HepG2 (cell line): ENCODE data around the gene ACAA2. TPM values are rescaled to one million over a fixed set of nuclear protein-coding genes. Genes with fewer than 3 reads are reported as not detected.

Experiments
- ATAC-seq: fragments of 200-7000 bp; cut with Tn5 transposase; 3 replicates; pipeline ENCODE4 v1.9.1; 2020; ENCODE audit warnings: mild to moderate bottlenecking, moderate library complexity
- BruUV-seq: library from RNA; stranded (reverse); fragments of 400-500 nt; replicated peaks from 2 replicates; lab custom pipeline; 2021; lab: Mats Ljungman, UMichigan
- CTCF ChIA-PET: fragments of 300-600 bp; formaldehyde crosslinking; extraction: SDS; loops from one replicate; lab custom pipeline; 2021; ENCODE audit warnings: low total read pairs, inconsistent platforms, low intra/inter-chr PET ratio; lab: Yijun Ruan, JAX
- POLR2A ChIA-PET: fragments of 350-600 bp; sonication (Branson Sonifier 250); formaldehyde crosslinking; loops from one replicate; lab custom pipeline; 2020; ENCODE audit warnings: antibody characterized with exemption, inconsistent platforms; lab: Yijun Ruan, JAX
- DNase-seq: peaks from one replicate; pipeline ENCODE4 v3.0.0-alpha.2; 2015; ENCODE audit warnings: low spot score
- FAIRE-seq: peaks from 3 replicates; lab custom pipeline; 2011; peaks lifted over from hg19 to GRCh38; lab: Jason Lieb, UNC
- H2AFZ ChIP-seq: one replicate; pipeline ENCODE4 v1.6.1; 2011; ENCODE audit warnings: low read length, inconsistent platforms
- H3K27ac ChIP-seq: fragments of 300-600 bp; 3 replicates; pipeline ENCODE4 v1.8.0; 2011; ENCODE audit warnings: mixed run types, mild to moderate bottlenecking, mixed read lengths, low read length, inconsistent platforms; ENCODE audit not compliant: insufficient read depth; ENCODE audit errors: extremely low read length
- H3K27me3 ChIP-seq, 2 experiments: fragments of 200-600 bp in 1 of 2; 2 replicates in 1 of 2; 3 replicates in 1 of 2; pipeline versions ENCODE4 v1.6.0 to v1.8.0; 2011; ENCODE audit warnings: low read length in 2 of 2, mild to moderate bottlenecking in 2 of 2, moderate library complexity in 2 of 2, inconsistent platforms in 1 of 2; ENCODE audit not compliant: insufficient read depth in 2 of 2, control insufficient read depth in 1 of 2
- H3K36me3 ChIP-seq, 2 experiments: fragments of 200-600 bp in 1 of 2; replicated peaks in 1 of 2; 2 replicates in 1 of 2; 3 replicates in 1 of 2; pipeline versions ENCODE4 v1.5.1 to v1.8.0; 2011; ENCODE audit warnings: low read length in 2 of 2, inconsistent platforms in 1 of 2; ENCODE audit not compliant: insufficient read depth in 2 of 2, control insufficient read depth in 1 of 2
- H3K4me1 ChIP-seq: 2 replicates; pipeline ENCODE4 v1.5.1; 2012; ENCODE audit warnings: low read length, inconsistent platforms; ENCODE audit not compliant: insufficient read depth
- H3K4me2 ChIP-seq: 2 replicates; pipeline ENCODE4 v1.6.0; 2011; ENCODE audit warnings: low read depth, low read length, inconsistent platforms
- H3K4me3 ChIP-seq, 3 experiments: fragments of 200-600 bp in 1 of 3; sonication (generic), shearing (Covaris generic) in 1 of 3; replicated peaks in 1 of 3; 2 replicates each; pipeline ENCODE4 v1.5.1; 2011 to 2016; ENCODE audit warnings: low read length in 3 of 3, inconsistent platforms in 2 of 3, low read depth in 2 of 3, mild to moderate bottlenecking in 2 of 3, control low read depth in 1 of 3, mixed read lengths in 1 of 3; ENCODE audit not compliant: insufficient read depth in 1 of 3
- H3K79me2 ChIP-seq: one replicate; pipeline ENCODE4 v1.6.1; 2011; ENCODE audit warnings: low read length, inconsistent platforms; ENCODE audit not compliant: insufficient read depth
- H3K9ac ChIP-seq: 2 replicates; pipeline ENCODE4 v1.6.0; 2011; ENCODE audit warnings: mild to moderate bottlenecking, low read depth, low read length, inconsistent platforms; ENCODE audit not compliant: insufficient read depth
- H3K9me3 ChIP-seq: 2 replicates; pipeline ENCODE4 v1.5.1; 2012; ENCODE audit warnings: mild to moderate bottlenecking, low read length
- H4K20me1 ChIP-seq: 2 replicates; pipeline ENCODE4 v1.6.0; 2011; ENCODE audit warnings: inconsistent platforms, mild to moderate bottlenecking, low read length, moderate library complexity; ENCODE audit not compliant: insufficient read depth
- ERF ChIP-seq: IDR thresholded peaks from 2 replicates; pipeline ENCODE4 v1.6.1; 2018; ENCODE audit warnings: missing biosample characterization, missing genetic modification reagents
- HIVEP1 ChIP-seq: sonication (generic); formaldehyde crosslinking; IDR thresholded peaks from 2 replicates; pipeline ENCODE4 v1.4.0; 2020; ENCODE audit warnings: mild to moderate bottlenecking, missing genetic modification reagents
- MATR3 ChIP-seq: sonication (generic); formaldehyde crosslinking; IDR thresholded peaks from 2 replicates; pipeline ENCODE4 v1.4.0; 2020; ENCODE audit warnings: missing genetic modification reagents
- RAD21 ChIP-seq: fragments of 450-650 bp; formaldehyde crosslinking; IDR thresholded peaks from 2 replicates; pipeline ENCODE4 v1.5.0; 2020; ENCODE audit warnings: mild to moderate bottlenecking
- RBFOX2 ChIP-seq: fragments of 200-400 bp; formaldehyde crosslinking; IDR thresholded peaks from 2 replicates; pipeline ENCODE4 v1.6.1; 2017; ENCODE audit warnings: low read depth, mild to moderate bottlenecking, low read length
- STAG1 ChIP-seq: sonication (generic); formaldehyde crosslinking; IDR thresholded peaks from 2 replicates; pipeline ENCODE4 v1.4.0; 2020; ENCODE audit warnings: missing genetic modification reagents
- TARDBP ChIP-seq: sonication (generic); formaldehyde crosslinking; IDR thresholded peaks from 2 replicates; pipeline ENCODE4 v1.8.0; 2022; ENCODE audit warnings: mild to moderate bottlenecking, missing genetic modification reagents
- ZBTB20 ChIP-seq: sonication (generic); formaldehyde crosslinking; IDR thresholded peaks from 2 replicates; pipeline ENCODE4 v1.8.1; 2023; ENCODE audit warnings: missing genetic modification reagents, low read depth, mild to moderate bottlenecking, borderline replicate concordance
- ZFP36L1 ChIP-seq: sonication (generic); formaldehyde crosslinking; IDR thresholded peaks from 2 replicates; pipeline ENCODE4 v1.8.0; 2022; ENCODE audit warnings: mild to moderate bottlenecking, missing genetic modification reagents, moderate library complexity
- ZNF432 ChIP-seq: sonication (generic); formaldehyde crosslinking; IDR thresholded peaks from 2 replicates; pipeline ENCODE4 v1.5.0; 2020; ENCODE audit warnings: missing genetic modification reagents, mild to moderate bottlenecking, borderline replicate concordance
- WGBS: methylation state at CpG from one replicate; pipeline ENCODE4 v1.1.6; 2017; ENCODE audit warnings: low lambda C conversion rate; 5-methylcytosine and 5-hydroxymethylcytosine counted together
- in situ Hi-C: cut with HindIII; loops from 2 replicates; pipeline ENCODE4 v1.10.0; 2017; ENCODE audit warnings: low pct_unique_long_range_greater_than_20kb; ENCODE audit not compliant: extremely low pct_ligation_motif_present
- intact Hi-C: fragments of 100-400 bp; cut with micrococcal nuclease; formaldehyde crosslinking; loops from one replicate; pipeline ENCODE4 v1.10.0; 2022; ENCODE audit not compliant: unreplicated experiment
- polyA plus RNA-seq, 8 experiments: library from polyadenylated mRNA; depleted of rRNA in 3 of 8; stranded (reverse) in 7 of 8; unstranded in 1 of 8; fragments of >200 nt; fragmentation: Illumina TruSeq in 4 of 8; extraction: Trizol in 4 of 8; gene quantifications; 2 replicates each; pipeline versions ENCODE4 v1.2.1 to v1.2.3, GENCODE V29; 2011 to 2016; ENCODE audit warnings: low read depth in 4 of 8, missing spikeins in 1 of 8, mixed read lengths in 1 of 8; ENCODE audit not compliant: insufficient read depth in 1 of 8
- total RNA-seq, 5 experiments: library from RNA; depleted of rRNA; stranded (reverse); fragments of >200 nt; fragmentation: Illumina TruSeq; extraction: Trizol; gene quantifications; 2 replicates each; pipeline ENCODE4 v1.2.3, GENCODE V29; 2016; ENCODE audit warnings: low read depth in 1 of 5
- TF ChIP-seq, protein P1 (sequence below): sonication (generic); formaldehyde crosslinking; IDR thresholded peaks from 2 replicates; pipeline ENCODE4 v1.5.0; 2020; ENCODE audit warnings: mild to moderate bottlenecking, missing genetic modification reagents, moderate library complexity
- TF ChIP-seq, protein P2 (sequence below): sonication (generic); formaldehyde crosslinking; IDR thresholded peaks from 2 replicates; pipeline ENCODE4 v1.8.1; 2023; ENCODE audit warnings: mild to moderate bottlenecking, missing genetic modification reagents, borderline replicate concordance
- TF ChIP-seq, protein P3 (sequence below): sonication (generic); formaldehyde crosslinking; IDR thresholded peaks from 2 replicates; pipeline ENCODE4 v1.4.0; 2020; ENCODE audit warnings: missing genetic modification reagents

The ACAA2 gene
- total and polyA plus RNA-seq, 2 of the 13 experiments (the other 11 are each of a cell fraction or from before 2014, with no cell fraction given) = 51.6 to 182 TPM

DNA sequence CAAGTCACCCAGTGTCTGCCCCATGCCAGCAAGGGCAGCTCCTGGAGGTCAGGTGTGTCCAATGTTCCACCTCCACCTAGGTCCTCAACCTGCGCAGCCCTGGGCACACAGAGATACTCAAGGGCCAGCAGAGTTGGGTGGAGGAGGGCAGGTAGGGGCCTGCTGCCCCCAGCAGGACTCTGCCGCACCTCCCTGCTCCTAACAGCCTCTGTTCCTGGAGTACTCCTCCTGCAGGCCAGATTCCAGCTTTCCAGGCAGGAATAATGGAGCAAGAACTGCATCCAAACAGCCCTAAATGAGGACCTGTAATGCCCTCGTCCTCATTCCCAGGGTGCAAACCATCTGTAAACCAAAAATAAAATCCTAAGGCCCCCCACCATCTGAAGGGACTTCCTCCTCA, 44.4 kb upstream of the ACAA2 start:
- no peak for DNase-seq
- no peak for TF ChIP-seq TARDBP (CRISPR knock-in tag)
- no peak for TF ChIP-seq HIVEP1 (CRISPR knock-in tag)
- no peak for TF ChIP-seq RBFOX2
- TF ChIP-seq MATR3 (CRISPR knock-in tag) = no peak
- TF ChIP-seq, protein P1, sequence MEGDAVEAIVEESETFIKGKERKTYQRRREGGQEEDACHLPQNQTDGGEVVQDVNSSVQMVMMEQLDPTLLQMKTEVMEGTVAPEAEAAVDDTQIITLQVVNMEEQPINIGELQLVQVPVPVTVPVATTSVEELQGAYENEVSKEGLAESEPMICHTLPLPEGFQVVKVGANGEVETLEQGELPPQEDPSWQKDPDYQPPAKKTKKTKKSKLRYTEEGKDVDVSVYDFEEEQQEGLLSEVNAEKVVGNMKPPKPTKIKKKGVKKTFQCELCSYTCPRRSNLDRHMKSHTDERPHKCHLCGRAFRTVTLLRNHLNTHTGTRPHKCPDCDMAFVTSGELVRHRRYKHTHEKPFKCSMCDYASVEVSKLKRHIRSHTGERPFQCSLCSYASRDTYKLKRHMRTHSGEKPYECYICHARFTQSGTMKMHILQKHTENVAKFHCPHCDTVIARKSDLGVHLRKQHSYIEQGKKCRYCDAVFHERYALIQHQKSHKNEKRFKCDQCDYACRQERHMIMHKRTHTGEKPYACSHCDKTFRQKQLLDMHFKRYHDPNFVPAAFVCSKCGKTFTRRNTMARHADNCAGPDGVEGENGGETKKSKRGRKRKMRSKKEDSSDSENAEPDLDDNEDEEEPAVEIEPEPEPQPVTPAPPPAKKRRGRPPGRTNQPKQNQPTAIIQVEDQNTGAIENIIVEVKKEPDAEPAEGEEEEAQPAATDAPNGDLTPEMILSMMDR (CRISPR knock-in tag) = peak; percentile 60
- TF ChIP-seq, protein P2, sequence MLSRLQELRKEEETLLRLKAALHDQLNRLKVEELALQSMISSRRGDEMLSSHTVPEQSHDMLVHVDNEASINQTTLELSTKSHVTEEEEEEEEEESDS (CRISPR knock-in tag) = no peak
- peak; percentile 41 for TF ChIP-seq STAG1
- TF ChIP-seq, protein P3, sequence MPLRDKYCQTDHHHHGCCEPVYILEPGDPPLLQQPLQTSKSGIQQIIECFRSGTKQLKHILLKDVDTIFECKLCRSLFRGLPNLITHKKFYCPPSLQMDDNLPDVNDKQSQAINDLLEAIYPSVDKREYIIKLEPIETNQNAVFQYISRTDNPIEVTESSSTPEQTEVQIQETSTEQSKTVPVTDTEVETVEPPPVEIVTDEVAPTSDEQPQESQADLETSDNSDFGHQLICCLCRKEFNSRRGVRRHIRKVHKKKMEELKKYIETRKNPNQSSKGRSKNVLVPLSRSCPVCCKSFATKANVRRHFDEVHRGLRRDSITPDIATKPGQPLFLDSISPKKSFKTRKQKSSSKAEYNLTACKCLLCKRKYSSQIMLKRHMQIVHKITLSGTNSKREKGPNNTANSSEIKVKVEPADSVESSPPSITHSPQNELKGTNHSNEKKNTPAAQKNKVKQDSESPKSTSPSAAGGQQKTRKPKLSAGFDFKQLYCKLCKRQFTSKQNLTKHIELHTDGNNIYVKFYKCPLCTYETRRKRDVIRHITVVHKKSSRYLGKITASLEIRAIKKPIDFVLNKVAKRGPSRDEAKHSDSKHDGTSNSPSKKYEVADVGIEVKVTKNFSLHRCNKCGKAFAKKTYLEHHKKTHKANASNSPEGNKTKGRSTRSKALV = no peak
- no peak for TF ChIP-seq ZBTB20 (CRISPR knock-in tag)
- TF ChIP-seq RAD21 (CRISPR knock-in tag) = peak; percentile 17; the same call in 1 of the 2 replicates
- no peak for TF ChIP-seq ERF (CRISPR knock-in tag)
- no peak for TF ChIP-seq ZFP36L1 (CRISPR knock-in tag)
- TF ChIP-seq ZNF432 = no peak
- intact Hi-C loops (loop anchor here (1.0 to 5.0 kb wide), 4 partner anchors 45 to 347 kb away; partner anchors contain the start of gene ACAA2), in situ Hi-C loops (loop anchor here (5.0 kb wide), 2 partner anchors 295 to 345 kb away; partner anchors contain the start of gene LIPG)
- ChIA-PET POLR2A (interaction anchor here (0.6 to 1.5 kb wide), 5 partner anchors 20 to 347 kb away, joined by 3 to 4 read pairs (median 3); partner anchors contain the start of gene ACAA2), CTCF (interaction anchor here (2.2 to 3.1 kb wide), 2 partner anchors 298 to 346 kb away, joined by 15 to 33 read pairs; no protein-coding TSS in a partner anchor)
- Histone ChIP-seq H3K79me2 (no peaks in the 10 kb centered on the region), H3K9me3 (no peaks in the 10 kb centered on the region), H3K4me2 (no peak overlapping the region), H3K9ac (no peak overlapping the region), H3K4me3 (no peak overlapping the region), H2AFZ (no peak overlapping the region), H3K27ac (no peak overlapping the region), H4K20me1 (no peaks in the 10 kb centered on the region), H3K4me1 (peaks cover 16% of the 10 kb centered on the region), H3K27me3 (no peaks in the 10 kb centered on the region), H3K36me3 (peaks cover 0 to 1% of the 10 kb centered on the region in 2 experiments; a peak in 1 of 5 replicates)
- 100% methylated on average over 1 of the region's 3 CpGs for WGBS
- no peak for FAIRE-seq
- no TSS peak for BruUV-seq
- ATAC-seq = peak; percentile 64
